GM12875 (cell line): ENCODE measurements around the gene OVOL3.
"Not testable (repeated sequence)": the region's sequence is repeated elsewhere in the genome, so short reads cannot be mapped to it uniquely, and the experiment has no call there.

Source experiments
- H3K4me3 ChIP-seq: one replicate; pipeline ENCODE4 v1.5.1; 2011; ENCODE audit warnings: low read depth, low read length, control low read depth
- TF ChIP-seq, protein P1 (sequence below): IDR thresholded peaks from 2 replicates; pipeline ENCODE4 v1.5.1; 2011; ENCODE audit warnings: low read depth, mild to moderate bottlenecking, control low read depth, inconsistent platforms, low read length, moderate library complexity, borderline replicate concordance; ENCODE audit not compliant: insufficient read depth

Gene OVOL3

DNA sequence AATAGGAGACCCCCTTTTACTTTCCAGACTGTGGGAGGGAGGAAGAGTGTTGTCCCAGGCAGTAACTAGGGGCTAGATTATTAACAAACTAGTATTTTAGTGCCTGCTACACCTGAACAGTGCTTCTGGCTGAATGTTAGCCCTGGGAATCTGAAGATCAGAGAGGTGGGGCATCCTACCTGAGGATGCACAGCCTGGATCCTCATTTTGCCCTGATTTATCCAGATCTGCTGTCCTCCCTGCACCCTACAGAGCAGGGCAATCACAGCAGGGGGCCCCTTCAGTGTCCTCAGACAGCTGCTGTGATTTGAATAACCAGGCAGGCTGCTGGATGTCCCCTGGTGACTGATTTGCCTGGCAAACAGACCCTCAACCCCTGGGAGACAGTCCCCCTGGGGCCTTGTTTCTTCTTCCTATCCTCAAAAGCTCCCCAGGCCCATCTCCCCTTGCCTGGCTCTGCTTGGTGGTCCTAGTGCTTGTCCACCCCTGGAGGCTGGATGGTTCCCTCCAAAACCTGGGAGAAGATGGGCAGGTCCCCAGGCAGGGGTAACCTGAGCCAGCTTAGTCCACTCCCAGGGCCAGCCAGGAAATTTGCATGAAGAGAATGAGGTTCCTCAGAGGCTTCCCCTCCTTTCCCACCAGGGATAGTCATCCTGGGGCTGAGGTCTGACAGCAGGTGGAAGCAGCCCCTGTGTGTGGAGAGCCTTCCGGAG, at the start of gene OVOL3:
OVOL3 (plus strand) TSS at position 657 of the 713 bp plus-strand sequence. CDS start 60 bp downstream, outside the sequence.
- TF ChIP-seq, protein P1, sequence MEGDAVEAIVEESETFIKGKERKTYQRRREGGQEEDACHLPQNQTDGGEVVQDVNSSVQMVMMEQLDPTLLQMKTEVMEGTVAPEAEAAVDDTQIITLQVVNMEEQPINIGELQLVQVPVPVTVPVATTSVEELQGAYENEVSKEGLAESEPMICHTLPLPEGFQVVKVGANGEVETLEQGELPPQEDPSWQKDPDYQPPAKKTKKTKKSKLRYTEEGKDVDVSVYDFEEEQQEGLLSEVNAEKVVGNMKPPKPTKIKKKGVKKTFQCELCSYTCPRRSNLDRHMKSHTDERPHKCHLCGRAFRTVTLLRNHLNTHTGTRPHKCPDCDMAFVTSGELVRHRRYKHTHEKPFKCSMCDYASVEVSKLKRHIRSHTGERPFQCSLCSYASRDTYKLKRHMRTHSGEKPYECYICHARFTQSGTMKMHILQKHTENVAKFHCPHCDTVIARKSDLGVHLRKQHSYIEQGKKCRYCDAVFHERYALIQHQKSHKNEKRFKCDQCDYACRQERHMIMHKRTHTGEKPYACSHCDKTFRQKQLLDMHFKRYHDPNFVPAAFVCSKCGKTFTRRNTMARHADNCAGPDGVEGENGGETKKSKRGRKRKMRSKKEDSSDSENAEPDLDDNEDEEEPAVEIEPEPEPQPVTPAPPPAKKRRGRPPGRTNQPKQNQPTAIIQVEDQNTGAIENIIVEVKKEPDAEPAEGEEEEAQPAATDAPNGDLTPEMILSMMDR: no peak
- no peak within 1 kb of the TSS for H3K4me3 ChIP-seq

- no peak overlapping the region for H3K4me3 ChIP-seq
- TF ChIP-seq, protein P1: no peak
Observed at GRCh38 chr19:36061367-36061766, 49.6 kb upstream of the OVOL3 start.

DNA sequence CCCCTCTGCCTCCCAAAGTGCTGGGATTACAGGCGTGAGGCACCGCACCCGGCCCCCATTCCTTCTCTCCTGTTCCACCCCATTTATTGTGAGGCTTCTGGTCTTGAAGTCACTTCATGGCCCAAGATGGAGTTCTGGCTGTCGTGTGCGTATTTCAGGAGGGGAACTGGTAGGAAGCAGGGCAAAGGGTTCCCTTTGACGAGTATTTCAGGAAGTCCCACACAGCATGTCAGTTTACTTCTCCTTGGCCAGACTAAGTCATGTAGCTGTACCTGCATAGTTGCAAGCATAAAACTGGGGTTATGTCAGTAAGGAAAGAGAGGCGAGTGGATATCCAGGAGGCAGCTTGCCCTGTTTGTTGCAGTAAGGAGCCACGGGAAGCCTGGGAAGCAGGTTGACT, 46.1 kb upstream of the OVOL3 start:
- H3K4me3 ChIP-seq: no peak overlapping the region
- TF ChIP-seq, protein P1: no peak

DNA sequence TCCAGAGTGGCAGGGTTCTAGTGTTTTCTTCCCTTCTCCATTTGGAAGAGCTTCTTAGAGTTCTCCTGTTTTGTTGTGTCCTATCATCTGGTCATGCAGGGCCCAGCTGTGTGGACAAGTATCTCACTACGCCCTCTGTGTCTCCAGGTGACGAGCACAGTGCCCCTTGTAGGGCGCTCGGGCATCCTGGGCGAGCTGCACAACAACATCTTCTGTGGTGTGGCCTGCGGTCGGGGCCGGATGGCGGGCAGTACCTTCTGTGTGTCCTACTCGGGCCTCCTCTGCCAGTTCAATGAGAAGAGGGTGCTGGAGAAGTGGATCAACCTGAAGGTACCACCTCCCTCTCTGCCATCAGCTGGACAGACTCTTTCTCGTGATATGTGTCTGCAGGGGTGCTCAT, 43.3 kb upstream of the OVOL3 start:
- TF ChIP-seq, protein P1: no peak
- H3K4me3 ChIP-seq: no peak overlapping the region

DNA sequence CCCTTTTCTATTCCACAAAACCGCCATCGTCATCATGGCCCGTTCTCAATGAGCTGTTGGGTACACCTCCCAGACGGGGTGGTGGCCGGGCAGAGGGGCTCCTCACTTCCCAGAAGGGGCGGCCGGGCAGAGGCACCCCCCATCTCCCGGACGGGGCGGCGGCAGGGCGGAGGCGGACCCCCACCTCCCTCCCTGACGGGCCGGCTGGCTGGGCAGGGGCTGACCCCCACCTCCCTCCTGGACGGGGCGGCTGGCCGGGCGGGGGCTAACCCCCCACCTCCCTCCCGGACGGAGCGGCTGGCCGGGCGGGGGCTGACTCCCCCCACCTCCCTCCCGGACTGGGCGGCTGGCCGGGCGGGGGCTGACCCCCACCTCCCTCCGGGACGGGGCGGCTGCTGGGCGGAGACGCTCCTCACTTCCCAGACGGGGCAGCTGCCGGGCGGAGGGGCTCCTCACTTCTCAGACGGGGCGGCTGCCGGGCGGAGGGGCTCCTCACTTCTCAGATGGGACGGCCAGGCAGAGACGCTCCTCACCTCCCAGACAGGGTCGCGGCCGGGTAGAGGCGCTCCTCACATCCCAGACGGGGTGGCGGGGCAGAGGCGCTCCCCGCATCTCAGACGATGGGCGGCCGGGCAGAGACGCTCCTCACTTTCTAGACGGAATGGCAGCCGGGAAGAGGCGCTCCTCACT, 42.0 kb upstream of the OVOL3 start:
- H3K4me3 ChIP-seq: not testable (repeated sequence)

DNA sequence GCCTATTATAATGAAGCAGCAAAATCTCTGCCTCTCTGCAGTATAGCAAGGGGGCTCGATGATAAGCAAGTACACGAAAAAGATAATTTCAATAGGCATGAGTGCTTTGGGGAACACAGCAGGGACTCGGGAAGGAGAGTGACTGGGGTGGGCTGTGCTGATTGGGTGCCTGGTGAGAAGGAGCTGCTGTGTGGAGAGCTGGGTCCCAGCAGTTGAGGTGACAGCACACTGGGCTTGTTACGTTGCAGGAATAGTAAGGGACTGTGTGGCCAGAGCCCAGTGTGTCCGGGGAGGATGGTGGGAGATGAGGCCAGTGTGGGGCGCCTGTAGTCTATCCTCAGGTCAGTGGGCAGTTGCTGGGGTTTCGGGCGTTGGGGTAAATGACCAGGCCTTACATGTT, 38.9 kb upstream of the OVOL3 start:
- TF ChIP-seq, protein P1: no peak
- no peak overlapping the region for H3K4me3 ChIP-seq

- TF ChIP-seq, protein P1: no peak
Observed at GRCh38 chr19:36073121-36073876, 37.6 kb upstream of the OVOL3 start.

More at GRCh38 chr19:36073121-36073876, 37.6 kb upstream of the OVOL3 start:
- no peak overlapping the region for H3K4me3 ChIP-seq
